ENCODE measurements around the gene CCDC152.
A peak's percentile ranks its signal among the peaks of the same experiment; 100 is the strongest.
"Not testable (repeated sequence)": the region's sequence is repeated elsewhere in the genome, so short reads cannot be mapped to it uniquely, and the experiment has no call there.

CCDC152 gene

GRCh38 chr5:42756606-42757601 lies at the start of gene CCDC152:
Gene CCDC152 (plus strand): TSS chr5:42756818. CDS start chr5:42759122, 2,304 bp downstream.
- DNase-seq (ENCODE audit: low read depth), result peak; percentile 30

GRCh38 chr5:42715785-42716184 lies 40.8 kb upstream of the CCDC152 start:
- no peak for DNase-seq (ENCODE audit: low read depth)

DNA sequence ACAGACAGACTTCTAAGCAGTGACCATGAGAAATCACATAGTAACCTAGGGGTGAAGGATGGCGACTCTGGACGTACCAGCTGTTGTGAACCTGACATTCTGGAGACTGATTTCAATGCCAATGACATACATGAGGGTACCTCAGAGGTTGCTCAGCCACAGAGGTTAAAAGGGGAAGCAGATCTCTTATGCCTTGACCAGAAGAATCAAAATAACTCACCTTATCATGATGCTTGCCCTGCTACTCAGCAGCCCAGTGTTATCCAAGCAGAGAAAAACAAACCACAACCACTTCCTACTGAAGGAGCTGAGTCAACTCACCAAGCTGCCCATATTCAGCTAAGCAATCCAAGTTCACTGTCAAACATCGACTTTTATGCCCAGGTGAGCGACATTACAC lies 38.0 kb upstream of the CCDC152 start:
- DNase-seq (ENCODE audit: low read depth), result no peak

- DNase-seq (ENCODE audit: low read depth), result no peak
These were observed 37.6 kb upstream of the CCDC152 start for GRCh38 chr5:42719034-42719433.

GRCh38 chr5:42720251-42720650 lies 36.4 kb upstream of the CCDC152 start:
- DNase-seq (ENCODE audit: low read depth), result no peak

DNA sequence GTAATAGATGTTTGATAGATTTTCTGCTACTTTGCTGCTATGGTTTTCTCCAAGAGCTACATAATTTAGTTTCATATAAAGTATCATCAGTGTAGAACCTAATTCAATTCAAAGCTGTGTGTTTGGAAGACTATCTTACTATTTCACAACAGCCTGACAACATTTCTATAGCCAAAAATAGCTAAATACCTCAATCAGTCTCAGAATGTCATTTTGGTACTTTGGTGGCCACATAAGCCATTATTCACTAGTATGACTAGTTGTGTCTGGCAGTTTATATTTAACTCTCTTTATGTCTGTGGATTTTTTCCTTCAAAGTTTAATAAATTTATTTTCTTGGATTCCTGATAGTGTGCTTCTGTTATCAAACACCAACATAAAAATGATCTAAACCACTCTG lies 35.1 kb upstream of the CCDC152 start:
- DNase-seq (ENCODE audit: low read depth), result no peak

DNA sequence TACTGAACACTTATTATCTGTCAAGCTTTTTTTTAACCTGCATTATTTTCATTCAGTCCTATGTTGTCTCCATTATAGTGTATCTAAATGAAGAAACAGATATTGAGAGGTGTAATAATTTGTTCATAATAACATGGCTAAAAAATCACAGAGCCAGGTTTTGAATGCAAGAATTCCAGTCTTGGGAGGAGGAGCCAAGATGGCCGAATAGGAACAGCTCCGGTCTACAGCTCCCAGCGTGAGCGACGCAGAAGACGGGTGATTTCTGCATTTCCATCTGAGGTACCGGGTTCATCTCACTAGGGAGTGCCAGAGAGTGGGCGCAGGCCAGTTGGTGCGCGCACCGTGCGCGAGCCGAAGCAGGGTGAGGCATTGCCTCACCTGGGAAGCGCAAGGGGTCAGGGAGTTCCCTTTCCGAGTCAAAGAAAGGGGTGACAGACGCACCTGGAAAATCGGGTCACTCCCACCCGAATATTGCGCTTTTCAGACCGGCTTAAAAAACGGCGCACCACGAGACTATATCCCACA lies 22.0 kb upstream of the CCDC152 start:
- not testable (repeated sequence) for DNase-seq (ENCODE audit: low read depth)

DNA sequence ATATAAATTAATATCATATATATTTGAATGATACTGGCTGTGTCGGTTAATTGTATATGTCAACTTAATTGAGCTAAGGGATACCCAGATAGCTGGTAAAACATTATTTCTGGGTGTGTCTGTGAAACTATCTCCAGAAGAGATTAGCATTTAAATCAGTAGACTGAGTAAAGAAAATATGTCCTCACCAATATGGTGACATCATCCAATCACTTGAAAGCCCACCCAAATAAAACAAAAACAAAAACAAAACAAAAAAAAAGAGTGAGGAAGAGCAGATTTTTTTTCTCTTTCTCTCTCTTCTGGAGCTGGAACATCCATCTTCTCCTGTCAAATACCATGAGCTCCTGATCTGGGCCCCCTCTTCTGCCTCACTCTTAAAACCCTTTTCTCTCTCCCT lies 15.7 kb upstream of the CCDC152 start:
- DNase-seq (ENCODE audit: low read depth), result no peak

DNA sequence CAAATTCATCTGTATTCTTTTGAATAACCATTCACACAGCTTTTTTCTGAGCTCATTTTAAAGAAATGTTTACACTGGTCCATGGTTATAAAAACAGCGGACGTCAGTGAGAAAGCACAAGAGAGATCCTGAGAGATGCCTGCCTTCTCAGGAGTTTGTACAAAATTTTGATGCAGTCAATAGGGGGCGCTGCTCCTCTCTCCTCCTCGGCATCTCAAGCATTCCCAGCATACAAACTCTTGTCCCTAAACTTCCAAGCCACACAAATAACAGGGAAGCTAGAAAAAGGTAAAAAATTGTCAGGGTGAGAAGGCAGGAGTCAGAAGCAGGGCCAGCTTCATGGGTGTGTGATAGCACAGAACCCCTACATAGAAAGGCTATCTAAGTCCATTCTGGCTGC lies 11.2 kb upstream of the CCDC152 start:
- DNase-seq (ENCODE audit: low read depth), result no peak

GRCh38 chr5:42745856-42746255 lies 10.8 kb upstream of the CCDC152 start:
- no peak for DNase-seq (ENCODE audit: low read depth)

GRCh38 chr5:42749020-42749419 lies 7.6 kb upstream of the CCDC152 start:
- no peak for DNase-seq (ENCODE audit: low read depth)

DNA sequence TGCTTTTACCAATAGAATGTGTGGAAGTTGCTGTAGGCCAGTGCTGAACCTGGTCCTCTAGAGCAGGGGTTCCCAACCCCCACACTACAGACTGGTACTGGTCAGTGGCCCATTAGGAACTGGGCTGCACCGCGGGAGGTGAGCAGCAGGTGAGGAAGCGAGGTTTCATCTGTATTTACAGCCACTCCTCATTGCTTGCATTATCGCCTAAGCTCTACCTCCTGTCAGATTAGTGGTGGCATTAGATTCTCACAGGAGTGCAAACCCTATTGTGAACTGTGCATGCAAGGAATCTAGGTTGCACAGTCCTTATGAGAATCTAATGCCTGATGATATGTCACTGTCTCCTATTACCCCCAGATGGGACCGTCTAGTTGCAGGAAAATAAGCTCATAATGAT lies 6.1 kb upstream of the CCDC152 start:
- DNase-seq (ENCODE audit: low read depth), result no peak

DNA sequence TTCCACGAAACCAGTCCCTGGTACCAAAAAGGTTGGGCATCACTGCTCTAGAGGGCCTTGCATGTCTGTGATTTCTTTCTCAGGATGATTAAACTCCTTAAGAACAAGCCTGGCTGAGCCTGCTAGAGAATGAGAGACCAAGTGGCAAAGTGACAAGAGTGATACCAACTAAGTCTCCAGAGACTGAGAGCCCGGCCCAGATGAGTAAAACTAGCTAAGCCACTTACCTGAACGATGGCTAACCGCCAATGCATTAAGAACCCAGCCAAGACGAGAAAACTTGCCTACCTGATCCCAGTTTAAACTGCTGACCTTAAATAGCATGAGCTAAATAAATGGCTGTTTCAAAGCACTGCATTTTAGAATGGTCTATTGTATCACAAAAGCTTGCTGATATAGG lies 5.6 kb upstream of the CCDC152 start:
- no peak for DNase-seq (ENCODE audit: low read depth)

DNA sequence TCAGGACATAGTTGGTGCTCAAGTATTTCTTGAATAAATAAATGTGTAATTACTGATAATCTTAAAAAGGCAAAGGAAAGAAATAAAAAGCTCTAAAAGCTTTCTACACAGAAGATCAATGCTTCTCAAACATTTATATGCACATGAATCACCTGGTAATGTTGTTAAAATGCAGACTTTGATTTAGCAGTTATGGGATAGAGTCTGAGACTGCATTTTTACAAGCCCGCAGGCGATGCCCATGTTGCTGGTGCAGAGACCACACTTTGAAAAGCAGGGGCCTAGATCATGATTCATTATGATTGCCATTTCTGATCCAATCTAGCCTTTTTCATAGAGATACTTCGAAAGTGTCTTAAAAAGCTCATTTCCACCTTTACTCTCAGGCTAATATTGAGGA lies 3.5 kb upstream of the CCDC152 start:
- no peak for DNase-seq (ENCODE audit: low read depth)

DNA sequence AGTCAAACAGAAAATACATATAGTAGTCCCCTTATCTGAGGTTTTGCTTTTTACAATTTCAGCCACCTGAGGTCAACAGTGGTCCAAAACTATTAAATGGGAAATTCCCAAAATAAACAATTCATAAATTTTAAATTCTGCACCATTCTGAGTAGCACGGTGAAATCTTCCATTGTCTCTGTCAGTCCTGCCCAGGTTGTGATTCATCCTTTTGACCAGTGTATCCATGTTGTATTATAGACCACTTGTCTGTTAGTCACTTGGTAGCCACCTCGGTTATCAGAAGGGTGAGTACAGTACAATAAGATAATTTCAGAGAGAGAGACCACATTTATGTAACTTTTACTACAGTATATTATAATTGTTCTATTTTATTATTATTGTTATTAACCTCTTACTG lies 2.8 kb downstream of the CCDC152 start:
- no peak for DNase-seq (ENCODE audit: low read depth)

DNA sequence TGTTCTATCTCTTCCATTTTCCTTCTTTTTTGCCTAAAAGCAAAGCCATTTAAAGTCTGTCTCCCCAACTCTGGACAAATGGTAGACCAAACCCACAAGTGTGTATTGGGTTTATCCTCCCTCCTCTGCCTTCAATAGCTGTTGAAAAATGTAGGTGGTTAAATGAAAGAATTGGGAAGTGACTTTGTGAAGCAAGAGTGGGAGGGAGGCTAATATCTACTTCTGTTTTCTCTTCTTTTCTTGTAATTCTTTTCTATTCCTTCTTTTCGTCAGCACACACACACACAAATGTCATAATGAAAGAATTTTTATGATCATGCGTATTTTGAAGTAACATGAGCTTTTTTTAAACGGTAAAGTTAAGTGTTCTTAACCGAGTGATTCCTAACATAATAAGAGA lies 3.8 kb downstream of the CCDC152 start:
- no peak for DNase-seq (ENCODE audit: low read depth)

- no peak for DNase-seq (ENCODE audit: low read depth)
These were observed 5.2 kb downstream of the CCDC152 start for GRCh38 chr5:42761791-42762190.

- DNase-seq (ENCODE audit: low read depth), result no peak
These were observed 11.0 kb downstream of the CCDC152 start for GRCh38 chr5:42767491-42768105.

GRCh38 chr5:42768106-42768504 lies 11.5 kb downstream of the CCDC152 start:
- no peak for DNase-seq (ENCODE audit: low read depth)

DNA sequence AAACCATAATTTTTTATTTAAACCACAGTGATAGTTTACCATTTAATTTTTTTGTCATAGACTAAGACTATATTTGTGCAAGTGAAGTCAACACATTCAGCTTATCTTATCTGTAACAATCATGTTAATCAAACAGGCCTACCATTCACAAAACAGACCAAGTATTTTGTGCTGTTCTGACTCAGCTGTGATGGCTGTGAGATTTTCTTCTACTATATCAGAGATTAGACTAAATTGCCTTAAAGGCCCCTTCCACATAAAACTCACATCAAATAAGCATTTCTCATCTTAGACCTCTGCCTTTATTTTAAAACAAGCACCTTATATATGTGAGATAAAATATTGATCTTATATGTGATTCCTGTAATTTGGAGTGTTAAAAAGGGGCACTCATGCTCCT lies 13.4 kb downstream of the CCDC152 start:
- DNase-seq (ENCODE audit: low read depth), result no peak

- DNase-seq (ENCODE audit: low read depth), result no peak
These were observed 15.8 kb downstream of the CCDC152 start for GRCh38 chr5:42772265-42772993.

- no peak for DNase-seq (ENCODE audit: low read depth)
These were observed 22.5 kb downstream of the CCDC152 start for GRCh38 chr5:42779083-42779482.

All from activated gamma-delta T cell treated with anti-CD3 and anti-CD28 coated beads, Interleukin-2, amount 50 U/mL, for 16 hours (primary cell).